Adrenal gland (tissue), 5 donors: ENCODE data around the gene FHIT.

Experiments used
- POLR2A ChIP-seq, 2 donors: fragments of 450-650 bp; IDR thresholded peaks; one replicate each; pipeline ENCODE4 v1.6.1; 2017; ENCODE audit warnings: antibody characterized with exemption in 2 of 2, mild to moderate bottlenecking in 2 of 2, moderate library complexity in 1 of 2
- TF ChIP-seq, protein P1 (sequence below), 6 experiments: fragments of 450-650 bp in 4 of 6; fragments of 200-600 bp in 2 of 6; sonication (generic) in 1 of 6; IDR thresholded peaks; 1 replicate in 5 of 6; 2 replicates in 1 of 6; pipeline versions ENCODE4 v1.5.1 to v1.8.0; 2016 to 2021; ENCODE audit warnings: antibody characterized with exemption in 6 of 6, mild to moderate bottlenecking in 2 of 6, moderate library complexity in 1 of 6
- donor health status: DM: no; HTN: no; CAD: no.

DNA sequence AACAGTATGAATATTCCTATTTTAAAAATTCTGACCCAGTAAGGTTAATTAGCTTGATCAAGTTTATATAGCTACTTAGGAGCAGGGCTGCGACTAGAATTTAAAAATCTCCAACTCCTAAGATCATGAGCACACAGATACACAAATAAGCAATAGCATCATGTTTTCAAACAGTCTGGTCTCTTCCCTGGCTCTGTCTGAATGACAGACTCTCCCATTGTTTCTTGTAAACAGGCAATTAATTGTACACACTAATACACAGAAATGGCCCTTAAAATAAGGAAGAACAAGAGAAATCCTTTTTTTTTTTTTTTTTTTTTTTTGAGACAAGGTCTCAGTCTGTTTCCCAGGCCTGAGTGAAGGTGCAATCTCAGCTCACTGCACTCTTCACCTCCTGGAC, 1137.1 kb downstream of the FHIT start:
- TF ChIP-seq, protein P1, sequence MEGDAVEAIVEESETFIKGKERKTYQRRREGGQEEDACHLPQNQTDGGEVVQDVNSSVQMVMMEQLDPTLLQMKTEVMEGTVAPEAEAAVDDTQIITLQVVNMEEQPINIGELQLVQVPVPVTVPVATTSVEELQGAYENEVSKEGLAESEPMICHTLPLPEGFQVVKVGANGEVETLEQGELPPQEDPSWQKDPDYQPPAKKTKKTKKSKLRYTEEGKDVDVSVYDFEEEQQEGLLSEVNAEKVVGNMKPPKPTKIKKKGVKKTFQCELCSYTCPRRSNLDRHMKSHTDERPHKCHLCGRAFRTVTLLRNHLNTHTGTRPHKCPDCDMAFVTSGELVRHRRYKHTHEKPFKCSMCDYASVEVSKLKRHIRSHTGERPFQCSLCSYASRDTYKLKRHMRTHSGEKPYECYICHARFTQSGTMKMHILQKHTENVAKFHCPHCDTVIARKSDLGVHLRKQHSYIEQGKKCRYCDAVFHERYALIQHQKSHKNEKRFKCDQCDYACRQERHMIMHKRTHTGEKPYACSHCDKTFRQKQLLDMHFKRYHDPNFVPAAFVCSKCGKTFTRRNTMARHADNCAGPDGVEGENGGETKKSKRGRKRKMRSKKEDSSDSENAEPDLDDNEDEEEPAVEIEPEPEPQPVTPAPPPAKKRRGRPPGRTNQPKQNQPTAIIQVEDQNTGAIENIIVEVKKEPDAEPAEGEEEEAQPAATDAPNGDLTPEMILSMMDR (IDR thresholded peaks at IDR 0.05) = no peak
- TF ChIP-seq POLR2A (IDR thresholded peaks at IDR 0.05) = no peak
